BE2C (cell line): Measurements from ENCODE around the gene LRRC4C.

ENCODE experiments used
- DNase-seq: peaks from one replicate; pipeline ENCODE4 v3.0.0-alpha.2; 2020
- H3K27me3 ChIP-seq: fragments of 250-450 bp; sonication (Bioruptor Pico); 2 replicates; pipeline ENCODE4 v1.5.1; 2020; ENCODE audit warnings: mild to moderate bottlenecking
- H3K36me3 ChIP-seq: fragments of 250-450 bp; sonication (Bioruptor Pico); 2 replicates; pipeline ENCODE4 v1.5.1; 2020; ENCODE audit warnings: mild to moderate bottlenecking
- H3K4me1 ChIP-seq: fragments of 250-450 bp; sonication (Bioruptor Pico); 2 replicates; pipeline ENCODE4 v1.5.1; 2020
- H3K4me3 ChIP-seq: 2 replicates; pipeline ENCODE4 v1.5.1; 2011; ENCODE audit warnings: low read depth, low read length
- H3K9me3 ChIP-seq: fragments of 250-450 bp; sonication (Bioruptor Pico); 2 replicates; pipeline ENCODE4 v1.5.1; 2020
- TF ChIP-seq, protein P1 (sequence below): IDR thresholded peaks from 2 replicates; pipeline ENCODE4 v1.5.1; 2012; ENCODE audit warnings: mild to moderate bottlenecking, low read depth, low read length

Gene LRRC4C

DNA sequence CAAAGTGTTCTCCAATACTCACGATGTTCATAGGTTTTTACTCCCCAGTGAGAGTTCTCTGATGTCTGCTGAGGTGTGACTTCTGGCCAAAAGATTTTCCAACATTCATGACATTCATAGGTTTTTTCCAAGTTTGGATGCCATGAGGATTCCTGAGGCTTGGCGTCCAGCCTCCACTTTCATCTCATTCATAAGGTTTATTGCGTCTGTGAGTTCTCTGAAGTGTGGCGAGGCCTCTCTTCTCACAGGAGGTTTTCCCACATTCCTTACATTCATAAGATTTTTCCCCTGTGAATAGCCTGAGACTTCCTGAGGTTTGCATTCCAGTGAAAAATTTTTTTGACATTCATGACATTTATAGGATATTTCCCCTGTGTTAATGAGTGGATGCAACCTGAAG lies 1014.1 kb downstream of the LRRC4C start:
- DNase-seq: no peak
- Histone ChIP-seq H3K36me3 (no peaks in the 10 kb centered on the region), H3K4me1 (no peaks in the 10 kb centered on the region), H3K4me3 (no peak overlapping the region), H3K27me3 (no peaks in the 10 kb centered on the region), H3K9me3 (no peaks in the 10 kb centered on the region)
- TF ChIP-seq, protein P1, sequence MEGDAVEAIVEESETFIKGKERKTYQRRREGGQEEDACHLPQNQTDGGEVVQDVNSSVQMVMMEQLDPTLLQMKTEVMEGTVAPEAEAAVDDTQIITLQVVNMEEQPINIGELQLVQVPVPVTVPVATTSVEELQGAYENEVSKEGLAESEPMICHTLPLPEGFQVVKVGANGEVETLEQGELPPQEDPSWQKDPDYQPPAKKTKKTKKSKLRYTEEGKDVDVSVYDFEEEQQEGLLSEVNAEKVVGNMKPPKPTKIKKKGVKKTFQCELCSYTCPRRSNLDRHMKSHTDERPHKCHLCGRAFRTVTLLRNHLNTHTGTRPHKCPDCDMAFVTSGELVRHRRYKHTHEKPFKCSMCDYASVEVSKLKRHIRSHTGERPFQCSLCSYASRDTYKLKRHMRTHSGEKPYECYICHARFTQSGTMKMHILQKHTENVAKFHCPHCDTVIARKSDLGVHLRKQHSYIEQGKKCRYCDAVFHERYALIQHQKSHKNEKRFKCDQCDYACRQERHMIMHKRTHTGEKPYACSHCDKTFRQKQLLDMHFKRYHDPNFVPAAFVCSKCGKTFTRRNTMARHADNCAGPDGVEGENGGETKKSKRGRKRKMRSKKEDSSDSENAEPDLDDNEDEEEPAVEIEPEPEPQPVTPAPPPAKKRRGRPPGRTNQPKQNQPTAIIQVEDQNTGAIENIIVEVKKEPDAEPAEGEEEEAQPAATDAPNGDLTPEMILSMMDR: no peak

DNA sequence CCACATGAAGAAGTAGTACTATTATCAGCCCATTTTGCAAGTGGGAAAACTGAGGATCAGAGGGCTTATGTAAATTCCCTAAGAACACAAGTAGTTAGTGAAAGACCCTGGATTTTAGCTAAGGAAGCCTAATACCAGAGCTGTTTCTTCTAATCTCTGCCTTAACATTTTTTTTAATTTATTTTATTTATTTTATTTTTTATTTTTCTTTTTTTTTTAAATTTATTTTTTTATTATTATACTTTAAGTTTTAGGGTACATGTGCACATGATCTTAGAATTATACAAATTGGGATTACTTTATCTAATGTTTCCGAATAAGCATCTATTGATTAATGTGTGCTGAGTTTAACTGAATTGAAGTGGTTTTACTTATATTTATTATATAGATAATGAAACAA lies 1015.3 kb downstream of the LRRC4C start:
- no peak for DNase-seq

DNA sequence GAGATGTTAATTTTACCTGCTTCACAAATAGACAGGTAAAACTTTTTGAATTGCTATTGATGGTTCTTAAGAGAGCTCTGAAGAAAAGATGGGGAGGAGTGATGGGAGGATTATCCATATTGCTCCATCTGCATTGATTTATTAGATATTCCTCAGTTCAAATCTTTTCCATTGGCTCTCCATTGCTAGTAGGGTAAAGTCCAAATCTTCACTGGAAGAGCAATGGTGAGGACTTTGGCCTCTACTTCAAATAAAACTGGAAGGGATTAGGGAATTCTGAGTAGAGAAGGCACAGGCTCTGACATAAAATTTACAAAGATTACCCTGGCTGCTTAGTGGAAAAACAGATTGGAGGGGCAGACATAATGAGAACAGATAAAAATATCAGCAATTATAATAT lies 1024.1 kb downstream of the LRRC4C start:
- Histone ChIP-seq H3K4me3 (no peak overlapping the region), H3K9me3 (no peaks in the 10 kb centered on the region), H3K27me3 (no peaks in the 10 kb centered on the region), H3K36me3 (no peaks in the 10 kb centered on the region), H3K4me1 (no peaks in the 10 kb centered on the region)
- DNase-seq: no peak
- TF ChIP-seq, protein P1: no peak

More for the DNA sequence above, 1015.3 kb downstream of the LRRC4C start:
- TF ChIP-seq, protein P1: no peak
- Histone ChIP-seq H3K4me1 (no peaks in the 10 kb centered on the region), H3K9me3 (no peaks in the 10 kb centered on the region), H3K27me3 (no peaks in the 10 kb centered on the region), H3K4me3 (no peak overlapping the region), H3K36me3 (no peaks in the 10 kb centered on the region)

DNA sequence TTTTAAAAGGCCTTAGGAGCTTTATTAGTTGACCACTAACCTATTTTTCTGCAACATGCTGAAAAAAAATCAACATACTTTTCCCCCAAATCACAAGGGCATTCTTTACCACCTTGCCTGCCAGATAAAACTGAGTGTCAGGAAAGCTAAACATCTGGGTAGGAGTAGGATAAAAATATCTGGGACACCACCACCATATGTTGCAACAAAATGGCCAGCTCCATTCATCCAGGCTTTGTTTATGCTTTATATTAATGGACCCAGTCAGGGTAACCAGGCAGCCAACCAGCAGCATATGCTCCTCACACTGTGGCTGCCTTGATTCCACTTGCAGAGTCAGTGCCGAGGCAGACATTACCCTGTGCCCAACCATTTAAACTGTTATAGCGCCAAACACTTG lies 1024.5 kb downstream of the LRRC4C start:
- DNase-seq: no peak
- no peaks in the 10 kb centered on the region for H3K36me3 ChIP-seq
- TF ChIP-seq, protein P1: no peak
- no peaks in the 10 kb centered on the region for H3K9me3 ChIP-seq
- no peaks in the 10 kb centered on the region for H3K4me1 ChIP-seq
- no peak overlapping the region for H3K4me3 ChIP-seq
- no peaks in the 10 kb centered on the region for H3K27me3 ChIP-seq

DNA sequence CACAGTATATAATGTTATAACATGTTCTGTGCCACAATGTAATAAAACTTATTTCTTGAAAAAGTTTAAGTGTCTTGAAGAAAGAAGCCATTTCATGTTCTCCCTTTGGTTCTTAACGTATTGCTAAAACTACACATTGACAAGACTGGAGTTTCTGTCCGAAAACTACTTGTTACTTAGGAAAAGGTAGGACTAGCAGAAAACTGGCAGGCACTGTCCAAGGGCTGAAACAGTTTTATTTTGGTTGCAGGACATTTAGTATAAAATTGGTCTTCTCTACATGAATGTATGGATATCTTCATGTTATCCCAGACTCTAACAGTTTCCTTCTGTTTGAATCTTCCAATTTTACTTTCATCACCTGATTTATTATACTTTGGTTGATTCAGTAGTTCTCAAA lies 1027.1 kb downstream of the LRRC4C start:
- Histone ChIP-seq H3K27me3 (no peaks in the 10 kb centered on the region), H3K4me1 (no peaks in the 10 kb centered on the region), H3K36me3 (no peaks in the 10 kb centered on the region), H3K9me3 (no peaks in the 10 kb centered on the region), H3K4me3 (no peak overlapping the region)
- TF ChIP-seq, protein P1: no peak
- DNase-seq: no peak

DNA sequence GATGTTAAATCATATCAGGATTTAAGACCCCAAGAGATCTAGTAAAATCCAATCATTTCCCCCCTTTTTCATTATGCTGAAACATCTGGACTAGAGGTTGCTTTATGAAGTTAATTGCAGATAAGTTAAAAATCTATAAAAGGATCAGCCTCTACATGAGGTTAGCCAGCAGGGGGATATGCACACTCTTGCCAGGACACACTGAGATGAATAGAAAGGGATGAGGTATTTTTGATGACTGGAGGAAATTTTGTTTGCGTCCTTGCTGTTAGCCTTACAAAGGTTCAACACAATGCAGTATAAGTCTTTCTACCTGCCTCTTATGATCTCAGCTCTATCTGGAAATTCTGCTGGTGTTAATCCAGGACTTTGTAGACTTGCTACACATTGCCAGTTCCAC lies 1034.3 kb downstream of the LRRC4C start:
- Histone ChIP-seq H3K4me1 (no peaks in the 10 kb centered on the region), H3K36me3 (no peaks in the 10 kb centered on the region), H3K27me3 (no peaks in the 10 kb centered on the region), H3K4me3 (no peak overlapping the region), H3K9me3 (no peaks in the 10 kb centered on the region)
- TF ChIP-seq, protein P1: 0 out of 2 replicates have a peak, but pooled peaks have one; percentile 5
- no peak for DNase-seq
